HG03280 (cell line): ENCODE data around the gene VIT.

Experiments
- ATAC-seq: cut with Tn5 transposase; IDR thresholded peaks from one replicate; pipeline ENCODE4 v1.9.1; 2021; ENCODE audit warnings: mild to moderate bottlenecking, moderate library complexity; ENCODE audit not compliant: unreplicated experiment

The VIT gene

GRCh38 chr2:36854241-36854640, 157.7 kb downstream of the VIT start:
- no peak for ATAC-seq

GRCh38 chr2:36855429-36855828, 158.9 kb downstream of the VIT start:
- ATAC-seq: no peak

GRCh38 chr2:36857713-36858112, 161.2 kb downstream of the VIT start:
- no peak for ATAC-seq

GRCh38 chr2:36858551-36859365, 162.3 kb downstream of the VIT start:
- no peak for ATAC-seq

GRCh38 chr2:36859366-36859792, 162.9 kb downstream of the VIT start:
- no peak for ATAC-seq

- no peak for ATAC-seq
Measured at GRCh38 chr2:36861896-36862295, 165.4 kb downstream of the VIT start.
